ENCODE measurements around the gene CAMTA1. TPM values are rescaled to one million over a fixed set of nuclear protein-coding genes. Genes with fewer than 3 reads are reported as not detected.

CAMTA1 gene
- total RNA-seq, 2 donors from 2014 or later: 100 to 102 TPM

- Histone ChIP-seq H3K27me3 (replicated peaks; ENCODE audit: insufficient read depth) (no peaks in the 10 kb centered on the region), H3K27ac (no peak overlapping the region), H3K36me3 (no peaks in the 10 kb centered on the region), H3K9me3 (no peaks in the 10 kb centered on the region), H3K4me1 (replicated peaks) (no peaks in the 10 kb centered on the region), H3K4me3 (no peak overlapping the region)
- no peak for DNase-seq (ENCODE audit: low spot score)
- no peak for TF ChIP-seq CTCF (IDR thresholded peaks at IDR 0.05)
- TF ChIP-seq POLR2AphosphoS5 (IDR thresholded peaks at IDR 0.05): no peak
- no peak for TF ChIP-seq POLR2A (IDR thresholded peaks at IDR 0.05)
- intact Hi-C loops (cut with DNase I): no loop called here
- 83% methylated on average over 3 of the region's 3 CpGs for WGBS
These were observed 151.8 kb downstream of the CAMTA1 start for GRCh38 chr1:6937048-6937447.

GRCh38 chr1:6939363-6939762, 154.1 kb downstream of the CAMTA1 start:
- no peaks in the 10 kb centered on the region for H3K4me1 ChIP-seq (replicated peaks)
- TF ChIP-seq POLR2AphosphoS5 (IDR thresholded peaks at IDR 0.05): no peak
- H3K4me3 ChIP-seq: no peak overlapping the region
- WGBS: 91% methylated on average over 5 of the region's 5 CpGs
- no peaks in the 10 kb centered on the region for H3K27me3 ChIP-seq (replicated peaks; ENCODE audit: insufficient read depth)
- intact Hi-C loops (cut with DNase I): no loop called here
- H3K27ac ChIP-seq: no peak overlapping the region
- H3K9me3 ChIP-seq: no peaks in the 10 kb centered on the region
- no peak for DNase-seq (ENCODE audit: low spot score)
- H3K36me3 ChIP-seq: no peaks in the 10 kb centered on the region

GRCh38 chr1:6941786-6942185, 156.5 kb downstream of the CAMTA1 start:
- 93% methylated on average over 5 of the region's 5 CpGs for WGBS
- Histone ChIP-seq H3K27me3 (replicated peaks; ENCODE audit: insufficient read depth) (no peaks in the 10 kb centered on the region), H3K27ac (no peak overlapping the region), H3K36me3 (no peaks in the 10 kb centered on the region), H3K9me3 (no peaks in the 10 kb centered on the region), H3K4me1 (replicated peaks) (no peaks in the 10 kb centered on the region), H3K4me3 (no peak overlapping the region)
- DNase-seq (ENCODE audit: low spot score): no peak
- intact Hi-C loops (cut with DNase I): no loop called here
- TF ChIP-seq CTCF (IDR thresholded peaks at IDR 0.05): no peak
- no peak for TF ChIP-seq POLR2AphosphoS5 (IDR thresholded peaks at IDR 0.05)
- TF ChIP-seq POLR2A (IDR thresholded peaks at IDR 0.05): no peak

GRCh38 chr1:6942990-6943389, 157.7 kb downstream of the CAMTA1 start:
- no peak for DNase-seq (ENCODE audit: low spot score)
- no peaks in the 10 kb centered on the region for H3K36me3 ChIP-seq
- no peaks in the 10 kb centered on the region for H3K4me1 ChIP-seq (replicated peaks)
- no peak overlapping the region for H3K4me3 ChIP-seq
- 84% methylated on average over 9 of the region's 9 CpGs for WGBS
- H3K9me3 ChIP-seq: no peaks in the 10 kb centered on the region
- no peaks in the 10 kb centered on the region for H3K27me3 ChIP-seq (replicated peaks; ENCODE audit: insufficient read depth)
- intact Hi-C loops (cut with DNase I): no loop called here
- no peak for TF ChIP-seq POLR2A (IDR thresholded peaks at IDR 0.05)
- no peak for TF ChIP-seq CTCF (IDR thresholded peaks at IDR 0.05)
- no peak overlapping the region for H3K27ac ChIP-seq

- Histone ChIP-seq H3K27ac (no peak overlapping the region), H3K27me3 (replicated peaks; ENCODE audit: insufficient read depth) (no peaks in the 10 kb centered on the region), H3K9me3 (no peaks in the 10 kb centered on the region), H3K4me3 (no peak overlapping the region), H3K36me3 (no peaks in the 10 kb centered on the region), H3K4me1 (replicated peaks) (no peaks in the 10 kb centered on the region)
- intact Hi-C loops (cut with DNase I): no loop called here
- TF ChIP-seq POLR2A (IDR thresholded peaks at IDR 0.05): no peak
- no peak for TF ChIP-seq POLR2AphosphoS5 (IDR thresholded peaks at IDR 0.05)
- TF ChIP-seq CTCF (IDR thresholded peaks at IDR 0.05): no peak
- WGBS: 86% methylated on average over 9 of the region's 9 CpGs
- DNase-seq (ENCODE audit: low spot score): no peak
These were observed 159.2 kb downstream of the CAMTA1 start for GRCh38 chr1:6944434-6944833.

All from prostate gland (tissue), 2 donors.